GM12878 (cell line): ENCODE measurements around the gene CDR2L.

Experiments used
- BCLAF1 ChIP-seq: fragments of 450-650 bp; IDR thresholded peaks from 2 replicates; pipeline ENCODE4 v1.6.1; 2017; ENCODE audit warnings: antibody characterized with exemption, mild to moderate bottlenecking, moderate library complexity
- BHLHE40 ChIP-seq, 2 experiments: fragments of 450-650 bp in 1 of 2; IDR thresholded peaks; 2 replicates each; pipeline ENCODE4 v1.6.1; 2011 to 2017; ENCODE audit warnings: low read depth in 2 of 2, borderline replicate concordance in 1 of 2, improper control_type of control experiment in 1 of 2, low read length in 1 of 2, mild to moderate bottlenecking in 1 of 2
- CREB1 ChIP-seq: IDR thresholded peaks from 2 replicates; pipeline ENCODE4 v1.6.1; 2012; ENCODE audit warnings: low read depth, mild to moderate bottlenecking, inconsistent platforms
- CTCF ChIP-seq, 3 experiments: IDR thresholded peaks in 2 of 3; conservative IDR thresholded peaks in 1 of 3; 2 replicates each; pipeline ENCODE4 v1.5.1; 2011; ENCODE audit warnings: low read depth in 3 of 3, low read length in 3 of 3, mild to moderate bottlenecking in 3 of 3, control low read depth in 2 of 3, moderate library complexity in 2 of 3, inconsistent platforms in 1 of 3, mixed read lengths in 1 of 3; ENCODE audit not compliant: control insufficient read depth in 2 of 3, insufficient read depth in 1 of 3; ENCODE audit errors: extremely low read depth in 1 of 3
- EP300 ChIP-seq, 2 experiments: fragments of 150-350 bp in 1 of 2; IDR thresholded peaks; 2 replicates each; pipeline ENCODE4 v1.6.1; 2011 to 2012; ENCODE audit warnings: low read depth in 2 of 2, low read length in 2 of 2, borderline replicate concordance in 1 of 2, improper control_type of control experiment in 1 of 2, inconsistent platforms in 1 of 2; ENCODE audit not compliant: control insufficient read depth in 1 of 2
- IKZF2 ChIP-seq, 2 experiments: fragments of 450-650 bp; IDR thresholded peaks; 2 replicates each; pipeline ENCODE4 v1.6.1; 2017; ENCODE audit warnings: mild to moderate bottlenecking in 2 of 2, moderate library complexity in 2 of 2
- KDM1A ChIP-seq: fragments of 200-600 bp; sonication (generic); IDR thresholded peaks from 2 replicates; pipeline ENCODE4 v1.6.1; 2016; ENCODE audit warnings: borderline replicate concordance
- MAX ChIP-seq: IDR thresholded peaks from 2 replicates; pipeline ENCODE4 v1.6.1; 2012; ENCODE audit warnings: low read depth, low read length, improper control_type of control experiment
- REST ChIP-seq: IDR thresholded peaks from 2 replicates; pipeline ENCODE4 v1.6.1; 2012; ENCODE audit warnings: mild to moderate bottlenecking, low read depth, low read length
- SIN3A ChIP-seq: IDR thresholded peaks from 2 replicates; pipeline ENCODE4 v1.6.1; 2012; ENCODE audit warnings: low read depth, low read length, improper control_type of control experiment
- TARDBP ChIP-seq: IDR thresholded peaks from 2 replicates; pipeline ENCODE4 v1.6.1; 2016; ENCODE audit warnings: borderline replicate concordance
- TF ChIP-seq, protein P1 (sequence below): fragments of 450-650 bp; formaldehyde crosslinking; IDR thresholded peaks from 2 replicates; pipeline ENCODE4 v1.4.0; 2020; ENCODE audit warnings: mild to moderate bottlenecking, moderate library complexity

GRCh38 chr17:75001915-75002843 lies 14.7 kb downstream of the CDR2L start:
- TF ChIP-seq, protein P1, sequence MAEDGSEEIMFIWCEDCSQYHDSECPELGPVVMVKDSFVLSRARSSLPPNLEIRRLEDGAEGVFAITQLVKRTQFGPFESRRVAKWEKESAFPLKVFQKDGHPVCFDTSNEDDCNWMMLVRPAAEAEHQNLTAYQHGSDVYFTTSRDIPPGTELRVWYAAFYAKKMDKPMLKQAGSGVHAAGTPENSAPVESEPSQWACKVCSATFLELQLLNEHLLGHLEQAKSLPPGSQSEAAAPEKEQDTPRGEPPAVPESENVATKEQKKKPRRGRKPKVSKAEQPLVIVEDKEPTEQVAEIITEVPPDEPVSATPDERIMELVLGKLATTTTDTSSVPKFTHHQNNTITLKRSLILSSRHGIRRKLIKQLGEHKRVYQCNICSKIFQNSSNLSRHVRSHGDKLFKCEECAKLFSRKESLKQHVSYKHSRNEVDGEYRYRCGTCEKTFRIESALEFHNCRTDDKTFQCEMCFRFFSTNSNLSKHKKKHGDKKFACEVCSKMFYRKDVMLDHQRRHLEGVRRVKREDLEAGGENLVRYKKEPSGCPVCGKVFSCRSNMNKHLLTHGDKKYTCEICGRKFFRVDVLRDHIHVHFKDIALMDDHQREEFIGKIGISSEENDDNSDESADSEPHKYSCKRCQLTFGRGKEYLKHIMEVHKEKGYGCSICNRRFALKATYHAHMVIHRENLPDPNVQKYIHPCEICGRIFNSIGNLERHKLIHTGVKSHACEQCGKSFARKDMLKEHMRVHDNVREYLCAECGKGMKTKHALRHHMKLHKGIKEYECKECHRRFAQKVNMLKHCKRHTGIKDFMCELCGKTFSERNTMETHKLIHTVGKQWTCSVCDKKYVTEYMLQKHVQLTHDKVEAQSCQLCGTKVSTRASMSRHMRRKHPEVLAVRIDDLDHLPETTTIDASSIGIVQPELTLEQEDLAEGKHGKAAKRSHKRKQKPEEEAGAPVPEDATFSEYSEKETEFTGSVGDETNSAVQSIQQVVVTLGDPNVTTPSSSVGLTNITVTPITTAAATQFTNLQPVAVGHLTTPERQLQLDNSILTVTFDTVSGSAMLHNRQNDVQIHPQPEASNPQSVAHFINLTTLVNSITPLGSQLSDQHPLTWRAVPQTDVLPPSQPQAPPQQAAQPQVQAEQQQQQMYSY (CRISPR knock-in tag): no peak
- no peak for TF ChIP-seq BHLHE40 (IDR thresholded peaks at IDR 0.05; ENCODE audit: borderline replicate concordance in 1 of 2, low read depth in 2 of 2, low read length in 1 of 2)
- TF ChIP-seq CREB1: no peak
- TF ChIP-seq EP300 (IDR thresholded peaks at IDR 0.05; ENCODE audit: borderline replicate concordance in 1 of 2, control insufficient read depth in 1 of 2, low read depth in 2 of 2, low read length in 2 of 2): no peak
- no peak for TF ChIP-seq TARDBP
- TF ChIP-seq REST: no peak
- TF ChIP-seq KDM1A: no peak
- TF ChIP-seq IKZF2 (IDR thresholded peaks at IDR 0.05): no peak
- TF ChIP-seq MAX: no peak
- TF ChIP-seq CTCF (IDR thresholded peaks at IDR 0.05 in 2 of 3, conservative IDR thresholded peaks at IDR 0.05 in 1 of 3; ENCODE audit: control insufficient read depth in 2 of 3, extremely low read depth in 1 of 3, insufficient read depth in 1 of 3, low read depth in 3 of 3, low read length in 3 of 3): no peak
- no peak for TF ChIP-seq BCLAF1
- TF ChIP-seq SIN3A: no peak
